GM19351 (cell line): ENCODE data around the gene PLCZ1.
"Not testable (repeated sequence)": the region's sequence is repeated elsewhere in the genome, so short reads cannot be mapped to it uniquely, and the experiment has no call there.

Experiments
- ATAC-seq: cut with Tn5 transposase; IDR thresholded peaks from one replicate; pipeline ENCODE4 v1.9.1; 2021; ENCODE audit warnings: mild to moderate bottlenecking, moderate library complexity; ENCODE audit not compliant: unreplicated experiment

Gene PLCZ1, protein sequence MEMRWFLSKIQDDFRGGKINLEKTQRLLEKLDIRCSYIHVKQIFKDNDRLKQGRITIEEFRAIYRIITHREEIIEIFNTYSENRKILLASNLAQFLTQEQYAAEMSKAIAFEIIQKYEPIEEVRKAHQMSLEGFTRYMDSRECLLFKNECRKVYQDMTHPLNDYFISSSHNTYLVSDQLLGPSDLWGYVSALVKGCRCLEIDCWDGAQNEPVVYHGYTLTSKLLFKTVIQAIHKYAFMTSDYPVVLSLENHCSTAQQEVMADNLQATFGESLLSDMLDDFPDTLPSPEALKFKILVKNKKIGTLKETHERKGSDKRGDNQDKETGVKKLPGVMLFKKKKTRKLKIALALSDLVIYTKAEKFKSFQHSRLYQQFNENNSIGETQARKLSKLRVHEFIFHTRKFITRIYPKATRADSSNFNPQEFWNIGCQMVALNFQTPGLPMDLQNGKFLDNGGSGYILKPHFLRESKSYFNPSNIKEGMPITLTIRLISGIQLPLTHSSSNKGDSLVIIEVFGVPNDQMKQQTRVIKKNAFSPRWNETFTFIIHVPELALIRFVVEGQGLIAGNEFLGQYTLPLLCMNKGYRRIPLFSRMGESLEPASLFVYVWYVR

DNA sequence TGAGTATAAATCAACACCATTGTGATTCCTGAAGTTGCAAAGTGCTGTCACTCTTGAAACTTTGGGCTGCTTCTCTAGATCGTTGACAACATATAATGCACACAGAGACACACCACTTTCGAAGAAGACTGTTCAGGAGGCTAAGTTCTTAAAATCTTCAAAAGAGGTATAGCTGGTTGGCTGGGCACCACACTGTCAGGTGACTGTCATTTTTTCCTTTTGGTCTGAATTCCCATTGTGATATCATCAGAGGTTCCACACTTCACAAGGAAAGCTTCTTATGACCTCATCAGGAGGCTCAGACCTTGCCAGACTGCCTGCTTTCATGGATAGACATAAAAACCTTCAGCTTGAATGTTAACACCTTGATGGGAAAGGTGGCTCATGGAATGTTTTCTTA, at the start of gene PLCZ1, which contains the start of gene CAPZA3:
Gene PLCZ1, minus strand, starts transcription at position 194 of the 400 bp plus-strand sequence. CDS start 641 bp downstream, outside the sequence.
Gene CAPZA3, plus strand, starts transcription at position 301 of the 400 bp plus-strand sequence. CDS start 150 bp downstream, outside the sequence.
- no peak for ATAC-seq

DNA sequence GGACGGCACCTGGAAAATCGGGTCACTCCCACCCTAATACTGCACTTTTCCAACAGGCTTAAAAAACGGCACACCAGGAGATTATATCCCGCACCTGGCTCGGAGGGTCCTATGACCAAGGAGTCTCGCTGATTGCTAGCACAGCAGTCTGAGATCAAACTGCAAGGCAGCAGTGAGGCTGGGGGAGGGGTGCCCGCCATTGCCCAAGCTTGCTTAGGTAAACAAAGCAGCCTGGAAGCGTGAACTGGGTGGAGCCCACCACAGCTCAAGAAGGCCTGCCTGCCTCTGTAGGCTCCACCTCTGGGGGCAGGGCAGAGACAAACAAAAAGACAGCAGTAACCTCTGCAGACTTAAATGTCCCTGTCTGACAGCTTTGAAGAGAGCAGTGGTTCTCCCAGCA, 47.7 kb upstream of the PLCZ1 start:
- not testable (repeated sequence) for ATAC-seq

DNA sequence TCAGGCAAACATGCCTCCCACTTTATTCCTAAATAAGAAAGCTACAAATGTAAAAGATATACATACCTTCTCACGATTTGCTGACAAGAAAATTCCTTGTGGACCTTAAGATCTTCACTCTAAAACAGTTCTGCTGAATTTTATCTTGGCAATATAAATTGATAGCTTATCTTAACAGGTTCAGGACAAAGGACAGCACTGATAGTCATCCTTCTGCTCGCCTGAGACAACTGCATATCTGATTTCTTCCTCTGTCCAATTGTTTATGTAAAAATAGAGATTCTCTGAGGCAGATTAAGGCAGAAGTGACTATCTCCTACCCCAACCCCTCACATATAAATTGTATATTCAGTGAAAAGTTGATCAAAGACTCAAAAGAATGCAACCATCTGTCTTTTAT, 45.0 kb upstream of the PLCZ1 start:
- no peak for ATAC-seq

DNA sequence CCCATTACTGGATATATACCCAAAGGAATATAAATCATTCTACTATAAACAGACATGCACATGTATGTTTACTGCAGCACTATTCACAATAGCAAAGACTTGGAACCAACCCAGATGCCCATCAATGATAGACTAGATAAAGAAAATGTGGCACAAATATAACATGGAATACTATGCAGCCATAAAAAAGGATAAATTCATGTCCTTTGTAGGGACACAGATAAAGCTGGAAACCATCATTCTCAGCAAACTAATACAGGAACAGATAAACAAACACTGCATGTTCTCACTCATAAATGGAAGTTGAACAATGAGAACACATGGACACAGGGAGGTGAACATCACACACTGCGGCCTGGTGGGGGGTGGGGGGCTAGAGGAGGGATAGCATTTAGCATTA, 28.7 kb upstream of the PLCZ1 start:
- not testable (repeated sequence) for ATAC-seq

DNA sequence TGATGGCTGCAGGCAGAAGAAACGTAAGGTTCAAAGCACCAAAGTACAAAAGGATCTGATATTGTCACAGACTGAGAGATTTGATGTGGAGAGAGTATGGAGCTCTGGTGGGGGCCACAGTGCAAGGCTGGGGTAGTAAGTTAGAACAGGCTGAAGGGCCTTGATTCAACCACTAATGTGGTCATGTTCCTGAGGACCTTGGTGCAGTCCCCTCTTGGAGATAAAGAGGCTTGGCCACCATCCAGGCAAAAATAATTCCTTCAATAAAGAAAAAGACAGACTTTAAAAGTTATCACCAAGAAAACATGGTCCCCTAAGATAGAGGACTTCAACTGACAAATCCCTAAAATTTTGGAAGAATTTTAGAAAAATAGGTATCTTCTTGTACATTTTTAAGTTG, 17.5 kb upstream of the PLCZ1 start:
- ATAC-seq: no peak

DNA sequence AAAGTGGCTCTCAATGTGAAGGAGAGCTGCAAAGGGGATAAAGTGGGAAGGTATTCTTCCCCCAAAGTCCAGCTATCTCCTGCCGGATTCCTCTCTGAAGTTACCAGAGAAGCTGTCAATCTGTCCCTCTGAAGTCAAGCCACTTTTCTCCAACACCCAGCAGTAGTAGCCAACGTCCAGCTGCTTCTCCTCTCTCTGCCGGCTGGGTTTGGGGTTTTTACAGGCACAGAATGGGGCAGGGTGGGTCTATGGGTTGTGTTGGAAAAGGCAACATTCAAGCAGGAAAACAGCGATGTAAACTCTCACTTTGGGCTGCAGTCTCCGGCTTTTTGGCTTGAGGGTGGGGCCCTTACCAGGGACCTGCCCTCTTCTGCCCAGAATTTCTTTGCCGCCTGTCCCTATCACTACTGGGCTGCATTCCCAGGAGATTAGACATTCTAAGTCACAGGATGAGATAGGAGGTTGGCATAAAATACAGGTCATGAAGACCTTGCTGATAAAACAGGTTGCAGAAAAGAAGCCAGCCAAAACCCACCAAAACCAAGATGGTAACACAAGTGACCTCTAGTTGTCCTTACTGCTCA, 16.4 kb upstream of the PLCZ1 start:
- ATAC-seq: no peak

DNA sequence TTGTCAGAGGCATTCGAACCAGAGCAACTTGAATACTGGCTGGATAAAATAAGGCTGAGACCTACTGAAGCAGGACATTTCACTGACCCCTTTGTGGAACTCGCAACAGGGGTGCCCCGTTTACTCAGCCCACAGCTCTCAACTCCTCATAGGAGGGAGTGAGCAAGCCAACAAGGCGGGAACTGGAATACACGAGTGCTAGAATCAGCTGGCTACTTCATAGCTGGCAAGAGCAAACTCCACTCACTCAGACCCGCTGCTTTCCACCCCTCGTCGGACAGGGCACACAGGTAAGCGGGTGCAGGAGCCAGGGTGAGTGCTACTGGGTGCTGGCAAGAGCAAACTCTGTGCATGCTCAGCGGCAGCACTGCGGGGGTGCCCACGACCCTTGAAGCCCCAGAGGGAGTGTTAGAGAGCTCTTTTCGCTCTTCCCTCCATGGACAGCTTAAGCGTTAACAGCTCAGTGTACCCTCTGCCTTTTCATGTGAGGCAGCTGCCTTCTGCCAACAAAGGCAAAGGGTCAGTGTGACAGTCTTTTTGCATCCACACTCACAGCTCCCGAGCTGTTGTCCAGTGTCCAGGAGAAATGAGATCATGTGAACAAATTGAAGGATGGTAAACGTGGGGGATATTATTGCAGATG, 15.8 kb upstream of the PLCZ1 start:
- no peak for ATAC-seq

DNA sequence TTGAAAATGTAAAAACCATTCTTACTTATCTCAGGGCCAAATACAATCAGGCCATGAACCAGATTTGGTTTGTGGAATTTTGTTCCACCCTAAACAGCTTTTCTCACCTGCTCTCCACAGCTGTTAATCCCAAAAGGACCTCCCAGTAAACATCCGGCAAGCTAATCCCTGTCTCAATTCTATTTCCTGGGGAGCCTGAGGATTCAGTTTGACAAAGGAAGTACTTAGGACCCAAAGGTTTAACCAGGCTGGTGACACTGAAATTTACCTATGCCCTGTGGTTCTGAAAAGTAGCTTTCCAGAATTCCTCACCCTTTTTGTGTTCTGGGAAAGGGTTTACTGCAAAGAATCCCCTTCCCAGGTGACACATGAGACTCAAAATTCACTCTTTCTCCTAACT, 15.1 kb upstream of the PLCZ1 start:
- no peak for ATAC-seq

DNA sequence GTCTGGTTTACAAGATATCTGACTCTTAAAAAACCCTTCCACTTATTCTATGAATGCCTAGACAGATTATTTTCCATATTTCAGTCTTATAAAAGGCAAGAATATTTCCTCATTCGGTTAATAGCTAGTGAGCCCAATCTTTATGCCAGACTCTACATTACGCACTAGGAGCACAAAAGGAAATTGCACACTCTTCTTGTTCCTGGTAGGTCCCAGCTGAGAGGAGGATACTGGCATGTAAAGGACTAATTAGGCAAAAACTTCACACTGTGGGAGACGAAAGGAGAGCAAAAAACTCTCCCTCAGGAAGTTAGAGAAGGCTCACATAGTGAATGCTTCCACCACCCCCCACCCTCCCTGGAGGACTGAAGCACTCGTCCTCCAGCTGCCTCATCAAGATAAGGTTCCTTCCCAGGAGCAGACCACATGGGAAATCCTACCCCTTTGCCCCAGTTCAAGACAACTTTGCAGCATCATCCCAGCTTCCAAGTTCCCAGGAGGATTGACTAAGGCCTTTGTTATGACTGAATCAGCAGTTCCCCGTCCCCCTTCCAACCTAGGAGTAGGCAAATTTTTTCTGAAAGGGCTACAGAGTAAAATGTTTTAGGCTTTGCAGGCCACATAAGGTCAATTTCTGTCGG, 14.6 kb upstream of the PLCZ1 start:
- no peak for ATAC-seq

DNA sequence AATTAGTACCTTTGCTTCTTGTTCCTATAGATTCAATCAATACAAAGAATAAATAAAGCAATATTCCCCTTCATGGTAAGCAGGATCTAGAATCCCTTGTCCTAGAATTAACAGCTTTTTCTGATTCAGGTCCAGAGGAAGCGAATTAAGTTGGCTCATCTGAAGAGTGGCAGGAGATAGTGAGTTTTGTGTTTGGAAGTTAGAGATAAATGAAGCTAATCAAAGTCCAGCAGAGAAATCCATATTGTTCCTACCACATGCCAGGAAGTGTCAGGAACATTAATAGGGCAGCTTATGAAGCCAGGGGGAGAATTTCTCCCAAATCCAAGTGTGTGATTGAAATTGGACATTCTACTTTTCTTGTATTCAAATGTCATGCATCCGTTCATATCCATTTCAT, 14.1 kb upstream of the PLCZ1 start:
- no peak for ATAC-seq

DNA sequence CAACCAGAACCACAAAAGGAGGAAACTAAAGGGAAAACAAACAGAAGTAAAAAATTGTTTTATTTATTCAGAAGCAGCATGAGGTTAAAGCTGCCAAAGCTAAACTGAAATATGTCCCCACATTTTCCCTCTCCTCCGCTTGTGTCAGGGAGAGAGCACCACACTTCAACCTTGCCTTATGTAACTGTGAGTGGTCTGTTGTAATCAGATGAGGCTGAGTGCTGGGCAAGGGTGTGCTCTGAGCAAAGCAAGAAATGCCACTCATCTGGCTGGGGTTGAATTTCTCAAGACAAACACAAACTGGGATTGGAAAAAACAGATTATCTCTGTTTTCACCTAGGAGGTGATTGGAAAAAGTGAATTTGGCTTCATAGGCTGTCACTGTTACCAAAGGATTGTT, 12.3 kb upstream of the PLCZ1 start:
- no peak for ATAC-seq

DNA sequence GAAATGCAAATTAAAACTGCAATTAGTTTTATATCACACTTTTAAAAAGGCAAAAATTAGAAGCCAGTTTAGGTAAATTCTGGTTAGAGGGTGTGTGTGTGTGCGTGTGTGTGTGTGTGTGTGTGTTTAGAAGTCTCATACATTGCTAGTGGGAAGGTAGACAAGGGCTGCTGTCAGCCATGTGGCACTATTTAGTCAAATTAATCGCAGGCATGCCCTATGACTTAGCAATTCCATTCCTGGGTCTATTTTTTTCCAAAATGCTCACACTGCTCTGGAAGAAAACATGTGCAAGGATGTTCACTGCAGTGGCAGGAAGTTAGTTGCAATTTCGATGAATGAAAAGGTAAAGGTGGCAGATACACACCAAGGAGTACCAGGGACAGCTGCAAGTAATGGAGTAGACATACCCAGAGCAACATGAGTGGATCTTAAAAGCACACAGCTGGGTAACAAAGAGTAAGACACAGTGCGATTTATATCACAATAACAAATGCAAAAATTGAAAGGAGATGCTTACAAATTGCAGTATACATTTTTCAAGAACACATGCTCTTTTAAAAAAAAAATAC, 11.7 kb upstream of the PLCZ1 start:
- no peak for ATAC-seq

DNA sequence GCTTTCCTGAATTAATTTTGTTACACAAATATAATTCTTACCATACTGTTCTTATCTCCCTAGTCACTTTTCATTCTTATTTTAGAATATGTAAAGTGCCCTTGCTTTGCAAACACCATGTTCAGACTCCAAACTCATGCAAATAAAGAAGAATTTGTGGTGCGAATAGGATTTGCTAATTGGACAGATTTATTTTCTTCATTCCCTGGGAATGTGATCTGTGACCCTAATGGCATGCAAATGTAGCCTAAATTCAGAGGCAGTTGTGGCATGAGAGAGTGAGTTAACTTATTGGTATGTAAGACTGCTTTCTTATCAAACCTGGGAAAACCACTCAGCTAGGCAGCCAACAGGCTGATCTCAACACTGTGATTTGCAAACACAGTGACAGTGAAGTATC, 10.1 kb upstream of the PLCZ1 start:
- ATAC-seq: no peak

DNA sequence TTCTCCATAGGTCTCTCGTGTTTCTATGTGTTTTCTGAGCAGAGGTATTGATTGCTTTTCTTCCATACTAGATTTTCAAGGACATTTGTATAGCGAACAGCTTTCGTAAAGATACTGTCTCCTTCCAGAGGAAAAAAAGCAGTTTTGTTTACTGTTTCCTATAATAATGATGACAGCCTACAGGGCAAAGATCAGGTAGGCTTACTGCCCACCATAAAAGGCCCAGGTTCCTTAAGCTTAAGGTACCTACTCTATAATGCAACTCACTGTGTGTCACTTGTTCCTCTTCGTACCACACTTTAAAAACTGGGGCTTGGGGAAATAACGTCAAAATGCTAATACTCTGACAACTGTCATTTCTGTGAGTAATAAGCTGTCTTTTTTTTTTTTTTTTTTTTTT, 6.7 kb downstream of the PLCZ1 start:
- no peak for ATAC-seq

DNA sequence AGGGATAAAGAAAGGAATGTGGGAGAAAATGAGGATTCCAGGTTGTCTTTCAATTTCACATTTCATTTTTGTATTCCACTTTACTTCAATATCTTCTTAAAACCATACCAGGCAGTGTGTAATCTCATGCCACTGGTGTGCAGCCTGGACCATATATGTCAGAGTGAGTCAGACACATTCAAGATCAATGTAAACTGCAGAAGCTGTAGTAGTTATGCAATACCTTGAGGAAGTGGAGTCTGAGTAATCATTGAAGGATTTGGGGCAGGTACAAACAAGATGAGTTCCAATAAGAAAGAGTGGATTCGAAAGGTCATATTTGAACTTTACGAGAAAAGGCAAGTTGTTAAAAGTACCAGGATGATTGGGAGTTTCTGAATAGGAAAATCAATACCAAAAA, 14.1 kb downstream of the PLCZ1 start:
- no peak for ATAC-seq

DNA sequence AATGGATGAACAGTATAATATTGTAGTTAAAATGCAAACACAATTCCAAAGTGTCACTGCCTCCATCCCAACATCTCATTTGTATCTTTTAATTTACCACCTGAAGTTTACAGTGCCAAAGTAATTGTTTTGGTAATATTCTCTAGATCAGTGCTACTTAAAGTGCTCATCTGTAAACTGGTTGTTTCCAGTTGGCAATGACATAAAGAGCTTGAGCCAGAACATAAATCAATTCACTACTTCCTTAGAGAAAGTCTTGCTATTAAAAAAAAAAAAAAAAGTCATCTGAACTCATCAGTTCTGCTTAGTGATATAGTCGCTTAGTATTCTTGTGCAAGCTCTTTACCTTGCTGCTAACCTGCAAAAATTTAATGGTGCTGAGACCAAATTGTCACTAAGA, 16.4 kb downstream of the PLCZ1 start:
- no peak for ATAC-seq

DNA sequence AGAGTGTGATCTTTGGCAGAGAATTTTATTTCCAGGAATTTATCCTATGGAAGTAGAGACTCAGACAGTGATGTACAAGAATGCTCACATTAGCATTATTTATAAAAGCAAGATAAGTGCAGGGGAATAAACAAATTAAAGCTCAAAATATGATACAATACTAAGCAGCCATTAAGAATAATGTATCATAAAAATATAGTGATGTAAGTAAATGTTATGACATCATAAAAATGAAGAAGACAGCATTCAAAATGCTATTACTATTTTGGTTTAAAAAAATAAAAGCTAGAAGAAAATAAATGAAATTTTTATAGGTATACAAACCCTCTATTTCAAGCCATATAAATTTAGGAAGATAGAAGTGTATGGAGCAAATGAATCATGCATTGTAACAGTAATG, 17.1 kb downstream of the PLCZ1 start:
- ATAC-seq: no peak

DNA sequence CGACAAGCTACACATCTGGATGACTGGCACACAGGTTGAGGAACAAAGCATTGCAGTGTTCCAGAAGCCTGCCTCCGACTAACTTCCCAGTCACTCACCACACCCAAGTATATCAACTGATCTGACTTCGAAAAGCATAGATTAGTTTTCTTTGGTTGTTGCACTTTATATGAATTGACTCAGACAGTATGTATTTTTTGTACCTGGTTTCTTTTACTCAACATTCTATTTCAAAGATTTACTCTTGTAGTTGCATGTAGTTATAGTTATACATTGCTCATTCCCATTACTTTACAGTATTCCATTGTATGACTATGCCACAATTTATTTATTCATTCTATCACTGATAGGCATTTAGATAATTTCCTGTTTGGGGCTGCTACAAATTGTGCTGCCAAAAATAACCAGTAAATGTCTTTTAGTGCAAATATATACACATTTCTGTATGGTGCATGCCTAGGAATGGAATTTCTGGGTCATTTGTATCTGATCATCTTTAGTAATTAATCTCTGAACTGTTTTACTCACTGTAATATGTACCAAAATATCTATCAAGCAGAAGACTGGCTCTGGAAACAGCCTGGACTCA, 17.8 kb downstream of the PLCZ1 start:
- no peak for ATAC-seq

DNA sequence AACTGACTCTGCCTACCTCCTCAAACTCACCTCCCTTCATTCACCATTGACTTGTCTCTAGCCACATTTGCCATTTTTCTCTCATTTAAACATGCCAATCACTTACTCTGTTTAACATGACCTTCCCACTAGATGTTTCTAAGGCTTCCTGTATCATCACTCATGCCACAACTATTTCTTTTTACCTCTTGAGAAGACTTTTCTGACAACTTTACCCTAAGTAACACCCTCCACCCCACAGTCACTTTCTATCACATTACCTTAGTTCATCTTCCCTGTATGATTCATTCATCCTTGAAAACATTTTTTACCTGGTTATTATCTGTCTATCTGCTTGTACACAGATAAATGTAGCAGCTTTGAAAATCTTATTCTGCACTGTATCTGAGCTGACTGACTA, 19.4 kb downstream of the PLCZ1 start:
- no peak for ATAC-seq

DNA sequence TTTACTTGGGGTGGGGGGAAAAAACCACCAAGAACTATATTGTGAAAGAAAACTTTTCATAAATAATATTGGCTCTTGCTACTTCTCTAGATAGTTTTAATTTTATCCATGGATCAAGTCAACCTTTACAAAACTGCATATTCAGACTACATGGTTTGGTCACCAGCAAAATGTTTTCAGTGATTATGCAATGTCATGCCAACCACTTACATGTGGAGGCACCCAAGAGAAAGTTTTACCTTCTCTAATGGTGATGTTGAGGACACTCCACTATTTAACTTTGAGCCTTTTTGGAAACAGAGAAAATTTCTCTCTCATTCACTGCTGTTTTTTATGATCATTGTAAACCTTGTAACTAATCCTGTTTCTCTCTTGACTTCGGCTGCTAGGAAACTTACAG, 21.6 kb downstream of the PLCZ1 start:
- no peak for ATAC-seq
